Activated gamma-delta T cell treated with anti-CD3 and anti-CD28 coated beads, Interleukin-2, amount 50 U/mL, for 16 hours (primary cell): ENCODE data around the gene TRPM2.
"Not testable (repeated sequence)": the region's sequence is repeated elsewhere in the genome, so short reads cannot be mapped to it uniquely, and the experiment has no call there.

Experiments
- DNase-seq: peaks from one replicate; pipeline ENCODE4 v3.0.0-alpha.2; 2020; ENCODE audit warnings: low read depth

The TRPM2 gene

DNA sequence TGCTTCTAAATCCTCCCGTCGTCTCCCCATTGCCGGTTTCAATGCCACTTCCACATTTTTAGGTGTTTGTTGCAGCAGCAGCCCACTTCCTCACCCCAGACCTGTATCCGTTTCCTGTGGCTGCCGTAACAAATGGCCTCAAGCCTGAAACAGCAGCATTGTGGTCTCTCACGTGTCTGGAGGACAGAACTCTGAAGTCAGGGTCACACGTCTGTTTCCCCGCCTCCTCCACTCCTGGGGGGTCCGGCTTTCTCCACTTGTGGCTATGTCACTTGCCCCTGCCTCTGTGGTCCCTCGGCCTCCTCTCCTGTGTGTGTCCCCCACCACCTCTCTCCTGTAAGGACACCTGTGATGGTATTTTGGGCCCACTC, 21.8 kb downstream of the TRPM2 start:
- DNase-seq: no peak

DNA sequence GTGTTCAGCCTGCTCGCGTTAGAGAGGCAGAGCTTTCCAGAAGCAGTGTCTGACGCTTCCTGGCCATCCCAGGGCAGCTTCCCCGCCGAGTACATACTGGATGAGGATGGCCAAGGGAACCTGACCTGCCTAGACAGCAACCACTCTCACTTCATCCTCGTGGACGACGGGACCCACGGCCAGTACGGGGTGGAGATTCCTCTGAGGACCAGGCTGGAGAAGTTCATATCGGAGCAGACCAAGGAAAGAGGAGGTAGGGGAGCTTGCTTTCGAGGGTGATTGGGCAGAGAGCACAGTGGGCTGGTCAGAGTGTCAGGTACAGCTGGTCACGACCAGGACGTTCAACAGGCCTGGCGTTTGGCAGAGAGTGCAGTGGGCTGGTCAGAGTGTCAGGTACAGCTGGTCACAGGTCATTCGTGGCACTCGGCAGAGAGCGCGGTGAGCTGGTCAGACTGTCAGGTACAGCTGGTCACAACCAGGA, 22.4 kb downstream of the TRPM2 start:
- DNase-seq: no peak

DNA sequence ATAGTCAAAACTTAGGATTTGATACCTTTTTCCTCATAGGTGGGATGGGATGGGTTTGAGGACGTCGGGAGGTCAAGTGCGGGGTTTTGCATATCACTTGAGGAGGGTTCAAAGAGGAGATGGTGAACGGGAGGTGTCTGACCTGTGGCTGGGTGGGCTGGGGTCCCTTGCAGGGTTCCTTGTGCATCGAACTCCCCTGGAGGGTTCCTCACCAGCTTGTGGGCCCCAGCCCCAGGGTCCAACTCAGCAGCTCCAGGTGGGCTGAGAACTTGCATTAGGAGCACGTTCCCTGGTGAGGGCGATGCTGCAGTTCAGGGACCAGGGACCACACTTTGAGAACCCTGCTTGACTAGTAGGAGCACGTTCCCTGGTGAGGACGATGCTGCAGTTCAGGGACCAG, 23.2 kb downstream of the TRPM2 start:
- DNase-seq: no peak

GRCh38 chr21:44377201-44377921, 23.9 kb downstream of the TRPM2 start:
- no peak for DNase-seq

DNA sequence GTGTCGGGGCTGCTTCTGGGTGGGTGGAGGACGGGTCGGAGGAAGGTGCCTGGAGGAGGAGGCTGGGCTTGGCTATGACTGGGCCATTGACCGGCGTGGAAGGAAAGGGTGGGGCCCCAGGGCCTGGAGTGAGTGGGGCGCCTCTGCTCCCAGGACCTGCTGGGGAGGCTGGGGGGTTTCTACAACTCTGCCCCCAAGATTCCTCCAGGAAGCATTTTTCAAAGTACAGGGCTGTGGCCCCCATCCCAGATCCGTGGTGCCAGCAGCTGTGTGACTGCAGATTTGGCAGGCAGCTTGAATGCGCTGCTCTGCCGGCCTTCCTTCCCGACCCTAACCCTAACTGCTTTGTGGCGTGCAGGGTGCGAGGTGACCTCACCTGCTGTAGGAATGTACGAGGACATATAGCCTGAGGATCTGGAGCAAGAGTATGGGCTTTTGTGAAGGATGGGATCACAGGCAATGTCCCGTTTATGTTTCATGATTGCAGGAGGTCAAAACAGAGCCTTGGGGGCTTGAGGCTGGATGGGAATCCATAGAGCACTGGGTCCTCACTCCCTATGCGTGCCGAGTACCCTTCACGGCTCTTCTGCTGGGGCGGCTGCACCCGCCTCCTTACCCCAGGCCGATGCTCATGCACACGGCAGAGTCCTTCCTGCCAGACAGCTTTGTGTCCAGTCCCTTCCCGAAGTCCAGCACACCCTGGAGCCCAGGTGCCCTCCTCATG, 24.7 kb downstream of the TRPM2 start:
- DNase-seq: no peak

DNA sequence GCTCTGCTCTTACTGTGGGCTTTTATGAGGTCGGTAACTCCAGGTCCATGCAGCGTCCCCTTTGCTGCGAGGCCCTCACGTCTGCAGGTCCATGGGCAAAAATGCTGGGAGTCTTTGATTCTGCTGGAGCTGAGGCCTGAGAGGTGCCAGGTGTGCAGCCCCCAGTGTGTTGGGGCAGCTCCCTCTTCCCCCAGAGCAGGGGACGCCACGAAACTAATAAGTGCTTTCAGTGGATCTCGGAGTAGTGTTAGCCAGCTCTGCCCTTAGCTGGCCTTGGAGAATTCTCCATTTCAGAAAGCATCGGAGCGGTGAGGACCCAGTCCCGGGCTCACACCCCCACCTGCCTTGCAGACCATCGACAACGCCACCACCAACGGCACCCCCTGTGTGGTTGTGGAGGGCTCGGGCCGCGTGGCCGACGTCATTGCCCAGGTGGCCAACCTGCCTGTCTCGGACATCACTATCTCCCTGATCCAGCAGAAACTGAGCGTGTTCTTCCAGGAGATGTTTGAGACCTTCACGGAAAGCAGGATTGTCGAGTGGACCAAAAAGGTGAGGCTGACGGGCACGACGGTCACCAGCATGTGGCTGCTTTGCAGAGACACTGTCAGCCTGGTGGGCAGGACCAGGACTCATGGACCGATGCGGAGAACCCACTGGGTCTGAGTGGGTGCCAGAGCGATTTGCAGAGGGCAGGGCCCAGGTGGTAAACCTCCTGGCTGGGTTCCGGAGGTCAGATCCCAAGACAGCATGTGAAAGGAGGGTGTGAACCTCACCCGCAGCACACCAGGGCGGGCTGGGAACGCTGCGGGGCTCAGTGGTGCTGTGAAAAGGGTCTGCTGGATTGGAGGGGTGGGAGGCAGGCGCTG, 25.5 kb downstream of the TRPM2 start:
- DNase-seq: no peak

DNA sequence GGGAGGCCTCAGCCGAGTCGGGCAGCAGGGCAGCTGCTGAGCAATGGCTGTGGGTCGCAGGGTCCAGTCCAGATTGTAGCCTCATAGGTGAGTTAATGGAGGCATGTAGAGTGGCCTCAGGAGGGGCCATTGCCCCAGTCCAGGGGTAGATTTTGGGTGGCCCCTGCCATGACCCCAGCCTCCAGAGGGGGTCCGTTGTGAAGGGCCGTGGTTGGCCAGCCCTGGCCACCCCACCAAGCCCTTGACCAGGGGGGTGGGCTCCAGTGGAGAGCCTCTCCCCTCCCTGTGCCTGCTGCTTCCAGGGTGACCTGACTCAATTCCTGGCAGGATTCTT, 26.1 kb downstream of the TRPM2 start:
- no peak for DNase-seq

DNA sequence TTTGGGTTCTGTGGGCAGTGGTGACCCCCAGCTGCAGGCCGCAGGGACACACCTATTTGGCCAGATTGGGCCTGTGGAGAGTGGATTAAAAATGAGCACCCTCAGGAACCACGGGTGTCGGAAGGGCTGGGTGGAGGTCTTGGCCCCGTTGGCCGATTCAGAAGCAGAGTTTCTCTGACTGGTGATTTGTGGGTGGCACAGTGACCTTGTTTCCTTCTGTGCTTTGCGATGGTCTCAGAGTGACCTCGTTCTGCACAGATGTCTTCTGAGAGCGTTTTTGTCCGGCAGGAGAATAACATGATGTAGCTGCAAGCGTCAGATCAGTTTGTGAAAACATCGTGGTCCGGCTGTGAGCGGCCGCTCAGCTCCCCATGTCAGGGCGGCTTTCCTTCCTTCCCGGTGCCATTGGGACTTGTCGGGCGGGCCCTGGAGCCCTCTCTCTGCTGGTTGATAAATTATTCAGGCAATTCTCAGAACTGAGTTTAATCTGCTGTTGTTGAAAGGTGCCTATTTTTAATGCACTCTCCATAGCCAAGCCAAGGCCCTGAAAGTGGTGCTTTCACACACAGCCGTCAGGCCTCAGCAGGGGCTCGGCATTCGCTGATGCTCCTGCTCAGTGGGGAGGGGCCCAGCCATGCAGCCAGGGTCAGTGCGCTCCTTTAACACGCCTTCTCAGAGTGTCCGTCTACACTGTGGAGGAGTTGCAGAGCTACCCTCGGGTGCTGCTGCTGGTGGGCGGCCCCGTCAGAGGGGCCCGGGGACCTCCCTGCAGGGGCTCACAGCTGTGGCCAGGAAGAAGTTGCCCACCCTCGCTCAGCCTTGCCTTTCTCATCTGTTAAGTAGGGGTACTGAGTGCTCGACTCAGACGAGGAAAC, 26.8 kb downstream of the TRPM2 start:
- DNase-seq: no peak

- no peak for DNase-seq
Measured at GRCh38 chr21:44380876-44381275, 27.5 kb downstream of the TRPM2 start.

DNA sequence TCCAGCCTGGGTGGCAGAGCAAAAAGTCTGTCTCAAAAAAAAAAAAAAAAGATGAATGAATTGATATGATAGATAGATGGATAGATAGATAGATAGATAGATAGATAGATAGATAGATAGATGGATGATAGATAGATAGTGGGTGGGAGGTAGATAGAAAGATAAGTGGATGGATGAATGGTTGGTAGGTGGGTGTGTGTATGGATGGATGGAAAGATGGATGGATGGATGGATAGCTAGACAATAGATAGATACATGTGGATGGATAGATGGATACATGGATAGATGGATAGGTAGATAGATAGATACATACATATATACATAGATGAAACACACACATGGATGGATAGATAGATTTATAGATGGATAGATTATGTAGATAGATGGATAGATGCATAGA, 28.5 kb downstream of the TRPM2 start:
- no peak for DNase-seq

- no peak for DNase-seq
Measured at GRCh38 chr21:44382536-44382935, 29.1 kb downstream of the TRPM2 start.

DNA sequence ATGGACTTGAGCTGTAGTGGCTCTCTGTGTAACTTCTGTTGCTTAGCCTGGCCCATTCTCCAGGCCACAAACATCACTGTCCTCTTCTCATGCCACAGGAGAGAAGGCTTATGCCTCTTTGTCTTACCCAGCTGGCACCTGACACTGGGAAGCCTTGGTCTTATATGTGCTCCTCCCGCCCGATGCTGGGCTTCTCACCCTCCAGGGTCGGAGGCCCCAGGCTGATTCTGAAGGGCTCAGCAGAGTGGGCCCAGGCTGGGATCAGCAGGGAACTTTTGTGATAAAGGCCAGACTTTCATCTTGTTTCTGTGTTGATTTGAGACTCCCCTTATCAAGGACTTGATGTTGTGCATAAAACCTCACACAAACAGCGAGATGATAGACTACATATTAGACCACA, 29.8 kb downstream of the TRPM2 start:
- DNase-seq: no peak

- DNase-seq: no peak
Measured at GRCh38 chr21:44384968-44385367, 31.5 kb downstream of the TRPM2 start.

- no peak for DNase-seq
Measured at GRCh38 chr21:44389335-44389734, 35.9 kb downstream of the TRPM2 start.

DNA sequence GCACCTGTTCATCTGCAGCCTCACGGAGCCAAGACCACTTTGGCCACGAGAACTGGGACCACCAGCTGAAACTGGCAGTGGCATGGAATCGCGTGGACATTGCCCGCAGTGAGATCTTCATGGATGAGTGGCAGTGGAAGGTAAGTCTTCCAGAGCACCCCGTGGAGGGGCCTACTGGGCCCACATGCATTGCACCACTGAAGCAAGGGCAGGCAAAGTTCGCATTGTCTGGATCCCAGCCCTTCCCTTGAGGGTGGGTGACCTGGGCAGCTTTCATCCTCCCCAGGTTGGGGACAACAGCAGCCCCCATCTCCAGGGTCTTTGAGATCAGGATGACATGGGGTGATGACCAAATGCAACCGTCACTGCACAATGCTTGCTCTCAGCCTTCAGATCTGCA, 37.5 kb downstream of the TRPM2 start:
- DNase-seq: no peak

DNA sequence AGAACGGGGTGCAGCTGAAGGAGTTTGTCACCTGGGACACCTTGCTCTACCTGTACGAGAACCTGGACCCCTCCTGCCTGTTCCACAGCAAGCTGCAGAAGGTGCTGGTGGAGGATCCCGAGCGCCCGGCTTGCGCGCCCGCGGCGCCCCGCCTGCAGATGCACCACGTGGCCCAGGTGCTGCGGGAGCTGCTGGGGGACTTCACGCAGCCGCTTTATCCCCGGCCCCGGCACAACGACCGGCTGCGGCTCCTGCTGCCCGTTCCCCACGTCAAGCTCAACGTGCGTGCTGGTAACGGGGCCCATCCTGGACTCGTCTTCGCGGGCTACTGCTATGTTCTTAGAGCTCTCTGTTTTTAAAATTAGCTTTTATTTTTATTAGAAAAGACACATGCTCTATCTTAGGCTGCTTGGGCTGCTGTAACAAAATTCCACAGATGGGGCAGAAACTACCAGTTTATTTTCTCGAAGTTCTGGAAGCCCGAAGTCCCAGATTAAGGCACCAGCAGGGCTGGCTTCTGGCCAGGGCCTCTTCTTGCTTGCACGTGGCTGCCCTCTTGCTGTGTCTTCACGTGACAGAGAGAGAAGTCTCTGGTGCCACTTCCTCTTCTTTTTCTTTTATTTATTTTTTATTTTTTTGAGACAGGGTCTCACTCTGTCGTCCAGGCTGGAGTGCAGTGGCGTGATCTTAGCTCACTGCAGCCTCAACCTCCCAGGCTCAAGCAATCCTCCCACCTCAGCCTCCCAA, 38.1 kb downstream of the TRPM2 start:
- no peak for DNase-seq

- DNase-seq: no peak
Measured at GRCh38 chr21:44392185-44392584, 38.8 kb downstream of the TRPM2 start.

DNA sequence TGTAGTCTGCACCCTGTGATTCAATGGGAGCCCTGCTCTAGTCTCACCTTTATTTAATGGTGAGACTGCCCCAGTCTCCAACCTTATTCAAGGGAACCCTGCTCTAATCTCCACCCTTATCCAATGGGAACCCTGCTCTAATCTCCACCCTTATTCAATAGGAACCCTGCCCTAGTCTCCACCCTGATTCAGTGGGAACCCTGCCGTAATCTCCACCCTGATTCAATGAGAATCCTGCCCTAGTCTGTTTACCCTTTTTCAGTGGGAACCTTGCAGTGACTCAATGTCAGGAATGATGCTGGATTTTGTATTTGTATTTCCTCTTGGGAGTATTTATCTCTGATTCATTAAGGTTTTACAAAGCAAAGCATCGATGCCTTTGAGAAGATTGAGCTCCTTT, 39.5 kb downstream of the TRPM2 start:
- DNase-seq: no peak

- DNase-seq: no peak
Measured at GRCh38 chr21:44394733-44395132, 41.3 kb downstream of the TRPM2 start.

- DNase-seq: no peak
Measured at GRCh38 chr21:44395260-44395659, 41.8 kb downstream of the TRPM2 start.

DNA sequence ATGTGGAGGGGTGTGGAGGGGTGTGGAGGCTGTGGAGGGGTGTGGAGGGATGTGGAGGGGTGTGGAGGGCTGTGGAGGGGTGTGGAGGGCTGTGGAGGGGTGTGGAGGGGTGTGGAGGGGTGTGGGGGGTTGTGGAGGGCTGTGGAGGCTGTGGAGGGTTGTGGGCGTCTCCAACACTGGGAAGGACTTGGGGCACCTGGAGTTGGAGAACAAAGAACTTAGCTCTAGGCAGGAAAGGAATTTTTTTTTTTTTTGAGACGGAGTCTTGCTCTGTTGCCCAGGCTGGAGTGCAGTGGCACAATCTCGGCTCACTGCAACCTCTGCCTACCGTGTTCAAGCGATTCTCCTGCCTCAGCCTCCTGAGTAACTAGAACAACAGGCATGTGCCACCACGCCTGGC, 43.4 kb downstream of the TRPM2 start:
- not testable (repeated sequence) for DNase-seq
